Stimulated activated CD4-positive, alpha-beta T cell treated with anti-CD3 and anti-CD28 coated beads, Interleukin-1b, Interleukin-23, amount 100 ng/mL, for 24 hours (primary cell): ENCODE results near the gene MRPL36.

Experiments used
- DNase-seq, 4 experiments: peaks; one replicate each; pipeline ENCODE4 v3.0.0-alpha.2; 2020; ENCODE audit warnings: low read depth in 4 of 4, low spot score in 1 of 4

MRPL36 gene

DNA sequence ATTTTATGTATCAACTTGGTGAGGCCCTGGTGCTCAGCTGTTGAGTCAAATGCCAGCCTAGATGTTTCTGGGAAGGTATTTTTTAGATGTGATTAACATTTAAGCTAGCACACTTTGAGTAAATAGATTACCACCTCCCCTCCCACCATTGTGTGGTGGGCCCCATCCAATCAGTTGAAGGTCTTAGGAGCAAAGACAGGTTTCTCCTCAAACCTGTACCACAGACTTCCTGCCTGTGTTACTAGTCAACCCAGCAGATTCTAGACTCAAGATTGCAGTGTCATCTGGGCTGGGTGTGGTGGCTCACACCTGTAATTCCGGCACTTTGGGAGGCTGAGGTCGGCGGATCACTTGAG, 33.8 kb downstream of the MRPL36 start:
- DNase-seq: no peak

DNA sequence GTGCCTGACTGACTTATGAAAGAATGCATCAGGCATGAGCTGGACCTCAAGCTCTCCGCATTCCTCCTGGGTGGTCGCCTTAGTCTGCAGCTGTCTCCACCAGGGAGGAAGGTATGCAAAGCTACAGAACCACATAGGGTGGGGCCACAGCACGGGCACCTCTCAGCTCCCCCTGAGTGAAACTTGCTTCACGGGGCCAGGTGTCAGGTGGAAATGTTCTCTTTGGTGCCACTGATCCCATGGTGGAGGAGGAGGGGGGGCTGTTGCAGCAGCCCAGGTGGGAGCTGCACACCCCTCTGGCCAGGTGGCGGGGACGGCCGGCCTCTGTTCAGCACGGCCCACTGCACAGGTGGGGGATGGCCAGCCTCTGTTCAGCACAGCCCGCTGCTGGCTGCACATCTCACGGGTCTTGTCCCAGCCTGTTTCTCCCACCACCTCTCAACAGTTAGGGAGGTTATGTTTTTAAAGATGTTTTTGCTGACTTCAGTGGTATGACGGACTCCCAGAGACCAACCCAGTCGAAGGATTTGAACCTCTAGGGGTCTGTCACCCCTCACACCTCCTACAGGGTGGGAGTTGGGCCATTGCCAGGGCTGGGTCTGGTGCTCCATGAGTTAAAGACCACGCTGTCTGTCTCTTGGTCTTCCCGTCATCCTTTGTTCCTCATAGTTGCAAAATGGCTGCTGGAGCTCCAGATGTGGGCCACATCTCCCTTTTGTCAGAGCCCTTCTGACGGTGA, 34.3 kb downstream of the MRPL36 start:
- DNase-seq: no peak

DNA sequence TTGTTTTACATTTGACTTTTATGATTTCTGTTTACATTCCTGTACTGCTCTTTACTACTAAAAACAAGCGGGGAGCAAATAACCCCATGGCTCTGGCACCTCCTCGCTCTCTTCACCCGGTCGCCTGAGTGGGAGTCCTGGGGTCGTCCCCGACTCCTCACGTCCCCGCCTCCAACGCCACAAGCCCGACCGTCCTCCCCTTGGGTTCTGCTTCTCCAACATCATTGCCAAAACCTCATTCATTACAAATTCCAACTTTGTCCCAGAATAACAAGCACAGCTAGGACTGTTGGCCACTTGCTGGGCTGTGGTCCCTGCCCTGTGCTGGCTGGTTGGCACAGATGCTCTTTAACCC, 35.1 kb downstream of the MRPL36 start:
- DNase-seq: no peak

DNA sequence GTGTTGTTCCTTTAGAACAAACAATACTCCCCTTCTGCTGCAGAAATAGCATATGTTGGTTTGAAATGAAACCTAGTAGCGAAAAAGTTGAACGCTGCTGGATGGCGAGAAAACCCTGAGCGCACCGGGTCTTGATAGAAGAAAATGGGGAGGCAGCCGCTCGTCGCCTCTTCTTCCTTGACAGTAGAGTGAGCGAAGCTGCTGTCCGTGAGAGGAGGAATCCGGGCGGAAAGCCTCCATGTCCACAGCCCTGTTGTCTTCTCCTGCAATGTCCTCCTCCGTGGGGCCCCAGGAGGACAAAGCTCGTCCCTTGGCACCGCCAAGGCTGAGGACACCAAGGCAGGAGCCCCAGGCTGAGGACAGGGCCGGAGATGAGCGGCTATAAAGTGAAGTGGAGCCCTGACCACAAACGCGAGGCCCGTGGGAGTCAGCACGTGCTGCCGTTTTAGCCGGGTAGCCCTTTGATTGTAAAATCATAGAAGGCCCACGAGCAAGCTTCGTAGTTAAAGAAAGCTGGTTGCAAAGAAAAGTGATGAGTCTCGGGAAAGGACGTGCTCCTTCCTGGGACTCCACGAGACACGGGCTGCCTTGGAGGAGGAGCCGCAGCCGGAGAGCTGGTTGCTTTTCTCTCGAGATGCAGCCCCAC, 35.6 kb downstream of the MRPL36 start:
- DNase-seq: no peak

DNA sequence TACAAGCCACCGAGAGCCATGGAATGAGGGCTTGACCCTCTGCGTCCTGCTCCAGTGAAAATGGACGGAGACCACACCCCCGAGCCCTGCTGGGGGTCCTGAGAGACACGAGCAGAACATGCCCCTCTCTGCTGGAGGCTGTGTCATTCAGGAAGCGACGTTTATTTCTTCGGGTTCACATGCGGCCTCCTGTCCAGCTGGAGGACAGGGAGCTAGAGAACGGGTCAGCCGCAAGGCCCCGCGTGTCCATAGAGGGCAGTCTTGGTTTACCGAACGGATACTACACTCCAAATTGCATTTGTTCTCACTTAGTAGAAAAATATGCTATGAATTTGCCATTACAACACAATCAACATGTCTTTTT, 36.1 kb downstream of the MRPL36 start:
- DNase-seq: peak in 1 of 4 experiments; percentile 2

DNA sequence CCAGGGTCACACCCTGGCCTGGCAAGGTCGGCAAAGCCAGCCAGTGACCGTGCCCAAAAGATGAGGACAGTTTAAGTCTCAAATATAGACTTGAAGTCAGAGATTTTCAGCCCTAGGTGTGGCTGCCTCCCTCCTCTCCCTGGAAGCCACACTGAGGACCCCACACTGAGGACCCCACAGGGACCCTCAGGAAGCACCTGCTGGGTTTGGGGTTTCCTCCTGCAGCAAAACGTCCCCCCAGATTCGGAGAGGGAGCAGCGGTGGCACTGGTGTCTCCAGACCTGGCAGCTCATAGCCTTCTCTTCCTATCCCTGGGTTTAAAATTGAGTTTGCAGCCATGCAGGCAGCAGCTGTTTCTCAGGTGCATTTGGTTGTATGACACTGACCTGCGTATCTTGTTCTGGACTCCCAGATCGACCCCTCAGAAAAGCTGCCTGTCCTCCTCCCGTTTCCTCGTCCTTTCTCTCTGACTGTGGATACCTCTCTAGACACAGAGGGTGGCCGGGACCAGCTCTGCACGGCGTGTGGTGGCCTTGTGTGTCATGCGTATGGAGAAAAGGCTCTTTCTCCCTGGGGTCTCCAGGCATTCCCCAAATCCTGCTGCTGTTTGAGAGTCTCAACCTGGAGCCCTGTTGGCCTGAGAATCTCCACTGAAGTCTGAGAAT, 36.6 kb downstream of the MRPL36 start:
- DNase-seq: no peak

DNA sequence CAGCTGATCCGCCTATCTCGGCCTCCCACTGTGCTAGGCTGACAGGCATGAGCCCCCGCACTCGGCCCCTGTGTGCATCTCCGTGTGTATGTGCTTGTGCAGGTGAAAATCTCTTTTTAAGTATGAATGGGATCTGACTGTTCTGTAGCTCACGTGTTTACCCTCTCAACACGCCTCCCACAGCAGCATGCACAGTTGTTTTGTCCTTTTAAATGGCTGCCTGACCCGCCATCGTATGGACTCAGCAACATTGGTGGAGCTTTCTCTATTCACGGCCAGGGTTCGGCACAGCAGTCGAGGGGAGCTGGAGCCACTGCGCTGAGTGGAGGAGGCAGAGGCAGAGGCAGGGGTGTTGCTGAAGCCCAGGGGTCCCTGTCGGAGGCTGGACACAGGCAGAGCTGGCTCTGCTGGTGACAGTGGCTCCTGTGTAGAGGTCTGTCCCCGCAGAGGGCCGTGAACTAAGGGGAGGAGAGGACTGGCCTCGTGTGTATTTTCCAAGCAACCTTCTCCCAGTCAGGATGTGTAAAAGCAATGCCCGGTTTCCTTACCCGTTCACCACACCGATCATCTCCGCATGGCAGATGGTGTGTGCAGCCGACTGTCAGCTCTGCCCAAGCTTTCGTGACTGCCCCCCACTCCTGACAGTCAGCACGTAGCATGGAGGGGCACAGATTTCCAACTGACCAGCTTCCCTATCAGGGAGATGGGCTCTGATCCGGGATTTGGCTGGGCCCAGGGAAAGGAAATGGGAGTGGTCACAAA, 37.3 kb downstream of the MRPL36 start:
- no peak for DNase-seq

DNA sequence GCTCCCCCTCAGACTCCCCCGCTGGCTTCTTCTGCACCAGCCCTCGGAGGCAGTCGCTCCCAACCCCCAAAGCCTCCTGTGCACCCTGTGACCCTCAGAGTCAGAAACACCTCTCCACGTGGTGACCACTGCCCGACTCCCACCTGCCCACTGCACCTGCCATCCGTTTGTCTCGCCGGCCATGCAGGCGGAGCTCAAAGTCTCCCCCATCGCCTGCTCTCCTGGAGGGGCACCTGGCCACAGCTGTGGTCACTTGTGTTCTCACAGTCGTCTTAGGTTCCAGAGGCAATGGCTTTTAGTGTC, 38.2 kb downstream of the MRPL36 start:
- DNase-seq: no peak

DNA sequence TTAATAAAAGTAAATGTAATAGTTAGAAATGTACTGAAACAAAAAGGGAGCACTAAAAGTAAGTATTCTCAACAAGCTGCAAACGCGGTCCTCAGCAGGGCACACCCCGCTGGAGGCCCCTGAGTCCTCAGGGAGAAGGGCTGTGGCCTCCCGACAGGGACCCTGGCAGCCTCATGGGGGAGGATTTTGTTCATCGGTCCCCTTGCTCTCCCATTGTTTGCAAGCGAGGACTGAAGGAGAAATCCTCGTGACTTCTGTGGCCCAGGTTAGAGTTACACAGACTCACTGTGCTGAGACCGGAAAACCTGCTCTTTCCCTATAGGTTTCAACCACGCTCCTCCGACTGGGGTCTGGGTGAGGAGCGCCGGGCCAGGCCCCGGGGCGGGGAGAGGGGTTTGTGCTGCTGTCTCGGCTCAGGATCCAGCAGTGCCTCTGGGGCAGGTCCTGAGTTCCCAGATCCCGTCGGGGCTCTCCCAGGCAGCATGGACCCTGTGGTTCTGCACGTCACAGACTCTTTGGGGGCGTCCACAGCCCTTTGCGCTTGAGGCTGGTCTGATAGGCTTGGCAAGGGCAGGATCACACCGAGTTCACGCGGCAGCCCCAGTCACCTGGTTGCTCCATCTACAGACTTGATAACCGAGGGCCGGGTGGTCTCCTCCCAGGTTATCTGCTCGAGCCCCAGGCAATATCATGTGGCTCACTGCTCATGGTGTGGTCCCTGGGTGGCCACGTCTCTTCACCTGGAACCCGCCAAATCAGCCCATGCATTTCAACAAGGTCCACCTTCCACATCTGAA, 38.8 kb downstream of the MRPL36 start:
- DNase-seq: no peak

DNA sequence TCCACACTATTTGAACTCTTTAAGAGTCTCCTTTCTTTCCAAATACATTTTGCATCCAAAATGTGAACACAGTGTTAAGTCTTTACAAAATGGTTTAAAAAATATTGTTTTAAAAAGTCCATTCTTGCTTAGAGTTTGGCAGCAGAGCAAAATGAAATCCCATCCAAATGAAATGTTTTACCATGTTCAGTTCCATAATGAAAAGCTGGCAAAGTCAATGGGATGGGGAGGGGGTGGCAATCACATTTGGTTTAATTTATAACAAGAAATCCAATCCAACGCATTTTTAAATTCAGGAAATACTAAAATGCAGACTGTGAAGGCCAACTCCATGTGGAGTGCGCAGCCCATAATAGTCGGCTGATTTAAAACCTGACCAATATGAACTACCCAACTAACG, 39.4 kb downstream of the MRPL36 start:
- no peak for DNase-seq

DNA sequence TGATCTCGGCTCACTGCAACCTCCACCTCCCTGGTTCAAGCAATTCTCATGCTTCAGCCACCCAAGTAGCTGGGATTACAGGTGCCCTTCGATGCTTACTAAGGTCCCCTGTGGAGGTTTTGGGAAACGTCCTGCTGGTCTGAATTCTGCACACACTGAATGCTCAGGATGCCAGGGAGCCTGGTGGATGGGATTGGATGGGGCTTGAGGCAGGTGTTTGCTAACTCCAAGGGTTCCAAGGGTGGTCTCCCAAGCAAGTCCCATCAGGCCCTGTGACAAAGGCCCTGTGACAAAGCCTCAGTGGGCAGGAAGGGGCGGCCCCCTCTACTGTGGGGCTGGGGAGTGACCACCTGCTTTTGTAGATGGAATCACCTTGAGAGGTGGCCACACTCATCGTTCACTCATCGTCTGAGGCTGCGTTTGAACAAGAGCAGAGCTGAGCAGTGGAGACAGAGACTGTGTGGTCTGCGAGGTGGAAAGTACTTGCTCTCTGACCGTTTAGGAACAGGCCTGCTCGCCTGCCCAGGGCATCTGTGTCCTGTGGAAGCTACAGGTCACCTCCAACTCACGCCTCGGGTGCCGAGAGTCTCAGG, 40.2 kb downstream of the MRPL36 start:
- DNase-seq: no peak

DNA sequence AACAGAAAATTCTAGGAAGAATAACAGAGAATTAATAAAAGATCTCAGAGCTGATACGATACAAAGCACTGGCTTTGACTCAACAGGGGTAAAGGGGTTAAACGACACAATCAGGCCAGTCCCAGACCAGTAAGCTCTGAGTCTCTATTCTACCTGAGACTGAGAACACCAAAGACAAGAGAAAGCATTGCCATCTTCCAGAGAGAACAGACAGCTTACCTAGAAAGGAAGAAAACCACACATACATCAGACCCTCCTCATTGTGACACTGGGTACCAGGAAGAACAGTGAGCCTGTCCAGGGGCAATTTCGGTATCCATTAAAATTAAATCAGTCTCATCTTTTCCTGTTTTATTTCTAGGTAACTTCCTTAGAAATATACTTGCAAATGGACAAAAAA, 41.1 kb downstream of the MRPL36 start:
- no peak for DNase-seq

DNA sequence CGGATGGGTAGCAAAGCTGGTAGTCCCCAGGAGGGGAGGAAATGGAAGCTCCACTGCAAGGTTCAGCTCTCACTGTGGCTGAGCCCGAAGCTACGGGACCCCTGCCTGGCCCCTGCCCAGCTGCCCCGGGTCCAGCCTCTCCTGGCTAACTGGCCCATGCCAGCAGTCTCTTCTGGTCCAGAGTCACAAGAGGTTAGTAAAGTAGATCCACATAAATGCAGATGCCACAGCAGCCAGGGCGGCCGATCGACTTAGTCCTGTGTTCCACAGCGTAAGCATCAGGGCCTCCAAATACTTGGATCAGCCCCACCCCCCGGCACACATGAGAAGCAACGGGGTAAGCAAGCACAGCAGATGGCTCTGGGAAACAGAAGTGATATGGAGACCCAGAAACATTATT, 42.1 kb downstream of the MRPL36 start:
- DNase-seq: no peak

DNA sequence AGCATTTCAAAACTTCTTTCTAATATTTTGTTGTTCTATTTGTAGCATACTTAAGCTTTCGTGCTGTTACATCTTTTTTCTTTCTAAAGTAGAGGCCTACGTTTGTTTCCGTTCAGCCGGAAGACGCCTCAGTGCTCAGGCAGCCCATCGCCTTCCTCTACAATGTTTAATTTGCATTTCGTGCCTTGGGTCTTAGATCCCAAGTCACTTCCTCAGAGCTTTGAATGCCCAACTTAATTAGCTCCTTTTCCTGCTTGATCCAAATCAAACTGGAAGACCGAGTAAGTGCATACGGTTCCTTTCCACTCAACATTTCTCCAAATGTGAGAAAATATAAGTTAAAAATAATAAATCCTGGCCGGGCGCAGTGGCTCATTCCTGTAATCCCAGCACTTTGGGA, 43.2 kb downstream of the MRPL36 start:
- DNase-seq: no peak

DNA sequence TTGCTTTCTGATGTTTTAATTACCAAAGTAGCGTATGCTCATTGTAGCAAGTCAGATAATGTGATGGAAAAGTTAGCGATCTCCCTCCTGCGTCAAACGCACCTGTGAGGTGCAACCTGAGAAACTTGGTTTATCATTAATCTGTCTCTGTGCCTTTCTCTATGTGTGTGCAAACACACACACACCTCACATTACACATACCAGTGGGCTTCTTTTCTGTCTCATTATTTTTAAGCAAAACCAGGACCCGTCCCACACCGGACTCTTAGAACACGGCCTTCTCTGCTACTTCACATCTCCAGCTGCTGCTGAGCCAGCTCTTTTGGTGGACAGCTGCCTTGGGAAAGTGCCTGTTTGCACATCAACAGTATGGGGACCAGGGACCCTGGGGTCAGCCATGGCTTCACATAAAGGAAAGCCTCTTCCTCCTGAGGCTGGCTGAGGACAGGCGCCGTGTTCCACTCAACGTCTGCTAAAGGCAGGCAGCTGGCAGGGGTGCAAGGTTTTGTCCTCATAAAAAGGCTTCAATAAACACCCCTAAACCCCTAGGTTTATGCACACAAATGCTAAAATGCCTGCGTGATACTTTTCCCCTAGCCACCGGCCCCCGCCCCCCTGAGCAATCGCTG, 44.2 kb downstream of the MRPL36 start:
- DNase-seq: no peak

DNA sequence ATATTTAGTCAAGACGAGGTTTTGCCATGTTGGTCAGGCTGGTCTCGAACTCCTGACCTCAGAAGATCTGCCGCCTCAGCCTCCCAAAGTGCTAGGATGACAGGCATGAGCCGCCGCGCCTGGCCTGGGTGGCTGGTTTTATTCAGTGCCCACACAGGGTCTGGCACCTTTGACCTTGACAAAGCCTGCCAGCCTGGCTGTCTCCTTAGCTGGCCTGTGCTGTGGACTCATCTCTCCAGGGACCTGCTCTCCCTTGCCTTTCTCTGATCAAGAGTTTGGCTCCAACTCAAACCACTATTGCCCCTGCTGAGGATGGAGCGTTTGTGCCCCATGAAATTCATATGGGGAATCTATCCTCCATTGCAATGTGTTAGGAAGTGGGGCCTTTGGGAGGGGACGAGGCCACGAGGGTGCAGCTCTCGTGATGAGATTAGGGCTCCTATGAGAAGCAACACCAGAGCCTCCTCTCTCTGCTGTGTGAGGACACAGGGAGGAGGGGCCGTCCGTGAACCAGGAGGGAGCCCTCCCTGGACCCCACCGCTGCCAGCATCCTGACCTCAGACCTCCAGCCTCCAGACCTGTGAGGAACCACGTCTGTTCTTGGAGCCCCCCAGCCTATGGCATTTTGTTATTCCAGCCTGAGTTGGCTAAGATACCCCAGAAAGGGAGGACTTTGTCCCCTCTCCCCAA, 45.0 kb downstream of the MRPL36 start:
- DNase-seq: no peak

DNA sequence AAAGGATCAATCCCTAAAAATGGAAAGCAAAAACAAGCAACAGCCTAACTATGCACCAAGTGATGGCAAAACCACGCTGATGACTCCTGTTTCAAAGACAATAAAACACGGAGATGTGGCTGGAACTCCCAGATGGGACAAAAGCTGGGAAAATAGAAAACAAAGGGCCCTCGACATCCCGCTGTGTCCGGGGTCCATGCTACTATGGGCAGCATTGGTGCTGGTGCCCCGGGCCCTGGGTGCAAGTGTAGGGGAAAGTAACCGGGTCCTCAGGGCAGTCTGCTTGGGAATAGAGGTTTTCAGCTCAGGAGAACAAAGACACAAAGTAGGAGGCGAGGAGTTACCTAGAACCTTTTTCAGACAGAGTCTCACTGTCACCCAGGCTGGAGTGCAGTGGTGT, 46.1 kb downstream of the MRPL36 start:
- DNase-seq: no peak

DNA sequence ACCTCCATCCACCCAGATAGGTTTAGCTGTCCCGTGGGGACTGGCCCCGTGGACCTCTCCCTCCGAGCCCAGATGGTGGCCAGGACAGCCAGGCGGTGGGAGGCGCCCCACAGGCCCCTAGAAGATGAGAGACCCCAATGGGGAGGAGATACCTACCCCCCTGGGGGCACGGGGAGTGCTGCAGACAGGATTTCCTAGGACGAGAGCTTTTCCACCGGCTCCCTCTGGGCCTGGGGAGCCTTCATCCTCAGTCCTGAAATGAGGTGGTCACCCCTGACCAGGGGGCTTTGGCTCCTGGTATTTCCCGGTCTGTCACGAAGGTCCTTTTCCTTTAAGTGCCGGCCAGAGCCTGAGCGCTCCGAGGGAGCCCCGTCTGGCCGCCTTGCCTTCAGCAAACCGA, 46.8 kb downstream of the MRPL36 start:
- no peak for DNase-seq

DNA sequence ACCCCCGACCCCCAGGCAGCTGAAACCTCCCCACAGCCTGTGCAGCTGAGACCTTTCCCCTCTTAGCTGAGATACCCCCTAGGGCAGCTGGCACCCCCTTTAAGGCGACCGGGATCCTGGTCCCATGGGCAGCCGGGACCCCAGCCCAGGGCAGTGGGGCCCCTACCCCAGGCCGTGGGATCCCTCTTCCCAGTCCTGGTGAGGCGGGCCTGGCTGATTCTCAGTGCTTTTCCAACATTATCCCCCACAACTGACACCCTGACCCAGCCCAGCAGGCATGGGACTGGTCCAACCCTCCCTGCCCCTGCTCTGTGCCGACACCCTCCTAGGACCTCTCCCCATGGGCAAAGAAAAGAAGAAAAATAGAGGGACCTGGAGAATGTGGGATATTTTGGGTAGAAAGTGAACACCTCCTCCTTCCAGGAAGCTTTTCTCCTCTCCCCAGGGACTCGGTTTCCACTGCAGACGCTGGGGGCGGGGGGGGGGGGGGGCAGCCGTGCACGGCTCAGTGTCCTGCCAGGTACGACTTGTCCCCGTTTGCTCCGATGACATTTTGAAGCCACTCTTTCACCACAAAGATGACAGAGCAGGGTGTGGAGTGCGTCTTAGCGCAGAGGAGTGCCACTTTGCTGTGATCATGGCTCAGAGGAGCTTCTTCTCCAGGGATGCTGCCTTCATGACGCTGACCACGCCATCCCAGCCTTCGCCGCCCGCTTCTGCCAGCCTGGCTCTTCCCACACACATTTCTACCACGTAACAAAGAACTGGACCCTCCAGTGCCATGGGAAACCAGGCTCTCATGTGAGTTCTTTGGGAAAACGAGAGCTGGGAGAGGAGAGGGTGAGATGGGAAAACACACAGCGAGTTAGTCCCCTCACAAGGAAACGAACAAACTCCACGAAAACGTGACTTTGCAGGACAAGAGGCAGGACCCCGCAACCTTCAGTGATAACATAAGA, 47.5 kb downstream of the MRPL36 start:
- DNase-seq: no peak
